Stimulated activated naive CD8-positive, alpha-beta T cell treated with anti-CD3 and anti-CD28 coated beads, Interleukin-15, Interleukin-2, amounts not matched to agents 100 U/mL and 50 U/mL, for 24 hours (primary cell): ENCODE measurements around the gene CCDC102A.

ENCODE experiments used
- ATAC-seq: fragments of 150-1000 bp; cut with Tn5 transposase; one replicate; pipeline ENCODE4 v1.10.0; 2021
- DNase-seq: peaks from one replicate; pipeline ENCODE4 v3.0.0; 2021

The CCDC102A gene

GRCh38 chr16:57518520-57518919, 17.9 kb downstream of the CCDC102A start:
- DNase-seq (no peak), ATAC-seq (no peak)

- ATAC-seq (no peak), DNase-seq (no peak)
Measured at GRCh38 chr16:57517397-57518367, 18.7 kb downstream of the CCDC102A start.

GRCh38 chr16:57516773-57517172, 19.6 kb downstream of the CCDC102A start:
- ATAC-seq (no peak), DNase-seq (no peak)

GRCh38 chr16:57516176-57516725, 20.1 kb downstream of the CCDC102A start:
- DNase-seq (no peak), ATAC-seq (no peak)

GRCh38 chr16:57514791-57515600, 21.4 kb downstream of the CCDC102A start:
- ATAC-seq (no peak), DNase-seq (no peak)

- DNase-seq (no peak), ATAC-seq (no peak)
Measured at GRCh38 chr16:57514371-57514770, 22.0 kb downstream of the CCDC102A start.

GRCh38 chr16:57513371-57514102, 22.8 kb downstream of the CCDC102A start:
- DNase-seq: no peak
- ATAC-seq: no peak

GRCh38 chr16:57512296-57513001, 23.9 kb downstream of the CCDC102A start:
- ATAC-seq (no peak), DNase-seq (no peak)

GRCh38 chr16:57510016-57510871, 26.1 kb downstream of the CCDC102A start:
- ATAC-seq (no peak), DNase-seq (no peak)

- DNase-seq: no peak
- no peak for ATAC-seq
Measured at GRCh38 chr16:57509231-57509923, 27.0 kb downstream of the CCDC102A start.

- ATAC-seq: no peak
- DNase-seq: no peak
Measured at GRCh38 chr16:57508035-57508425, 28.3 kb downstream of the CCDC102A start.

- DNase-seq (no peak), ATAC-seq (no peak)
Measured at GRCh38 chr16:57507136-57508034, 29.0 kb downstream of the CCDC102A start.

GRCh38 chr16:57505169-57505568, 31.2 kb downstream of the CCDC102A start:
- DNase-seq (no peak), ATAC-seq (no peak)

GRCh38 chr16:57504491-57504890, 31.9 kb downstream of the CCDC102A start:
- ATAC-seq (no peak), DNase-seq (no peak)

GRCh38 chr16:57504001-57504400, 32.4 kb downstream of the CCDC102A start:
- ATAC-seq: no peak
- no peak for DNase-seq

- ATAC-seq (no peak), DNase-seq (no peak)
Measured at GRCh38 chr16:57503366-57503765, 33.0 kb downstream of the CCDC102A start.

- ATAC-seq: no peak
- DNase-seq: no peak
Measured at GRCh38 chr16:57502048-57502775, 34.2 kb downstream of the CCDC102A start.

GRCh38 chr16:57501492-57501891, 34.9 kb downstream of the CCDC102A start:
- ATAC-seq (no peak), DNase-seq (no peak)
